WTC11 (cell line): ENCODE measurements around the gene ZNF80. TPM values are rescaled to one million over a fixed set of nuclear protein-coding genes. Genes with fewer than 3 reads are reported as not detected.

Experiments used
- ATAC-seq: fragments of 200-7000 bp; cut with Tn5 transposase; 2 replicates; pipeline ENCODE4 v1.10.0; 2021; ENCODE audit warnings: mild to moderate bottlenecking, moderate library complexity
- CTCF ChIA-PET: fragments of 300-600 bp; sonication (Branson Sonifier 250); formaldehyde crosslinking; loops from one replicate; lab custom pipeline; 2021; ENCODE audit warnings: antibody characterized with exemption; lab: Charles Lee
- POLR2A ChIA-PET: fragments of 350-600 bp; sonication (Branson Sonifier 250); formaldehyde crosslinking; loops from one replicate; lab custom pipeline; 2021; ENCODE audit warnings: antibody characterized with exemption; lab: Charles Lee
- DNase-seq: peaks from one replicate; pipeline ENCODE4 v3.0.0; 2021; ENCODE audit warnings: low spot score
- H3K27ac Mint-ChIP-seq: 2 replicates; pipeline ENCODE4 v1.8.0; 2021; ENCODE audit warnings: mixed read lengths
- H3K27me3 Mint-ChIP-seq: 2 replicates; pipeline ENCODE4 v1.8.0; 2021; ENCODE audit warnings: low read depth, mild to moderate bottlenecking, moderate library complexity, mixed read lengths
- H3K36me3 Mint-ChIP-seq: 2 replicates; pipeline ENCODE4 v1.8.0; 2021; ENCODE audit warnings: mixed read lengths
- H3K4me1 Mint-ChIP-seq: 2 replicates; pipeline ENCODE4 v1.8.0; 2022; ENCODE audit warnings: mixed read lengths
- H3K4me3 Mint-ChIP-seq: 2 replicates; pipeline ENCODE4 v1.8.0; 2021; ENCODE audit warnings: mild to moderate bottlenecking, moderate library complexity, mixed read lengths
- H3K9me3 Mint-ChIP-seq: 2 replicates; pipeline ENCODE4 v1.8.0; 2021; ENCODE audit warnings: mixed read lengths
- ATF2 ChIP-seq: sonication (generic); formaldehyde crosslinking; IDR thresholded peaks from 2 replicates; pipeline ENCODE4 v1.8.1; 2022; ENCODE audit warnings: low read depth, missing genetic modification reagents, borderline replicate concordance
- ATF3 ChIP-seq: sonication (generic); formaldehyde crosslinking; conservative IDR thresholded peaks from 2 replicates; pipeline ENCODE4 v1.8.1; 2022; ENCODE audit warnings: mild to moderate bottlenecking, missing genetic modification reagents
- IRF2 ChIP-seq: sonication (generic); formaldehyde crosslinking; IDR thresholded peaks from 2 replicates; pipeline ENCODE4 v1.8.0; 2022; ENCODE audit warnings: low read depth, missing genetic modification reagents, borderline replicate concordance
- MAX ChIP-seq: sonication (generic); formaldehyde crosslinking; IDR thresholded peaks from 2 replicates; pipeline ENCODE4 v1.8.0; 2022; ENCODE audit warnings: mild to moderate bottlenecking, missing genetic modification reagents
- MYBL2 ChIP-seq: sonication (generic); formaldehyde crosslinking; IDR thresholded peaks from 2 replicates; pipeline ENCODE4 v1.8.1; 2023; ENCODE audit warnings: mild to moderate bottlenecking, moderate library complexity, missing genetic modification reagents
- NR1H2 ChIP-seq: sonication (generic); formaldehyde crosslinking; IDR thresholded peaks from 2 replicates; pipeline ENCODE4 v1.9.0; 2021; ENCODE audit warnings: mild to moderate bottlenecking, moderate library complexity, missing genetic modification reagents
- PRDM15 ChIP-seq: sonication (generic); formaldehyde crosslinking; IDR thresholded peaks from 2 replicates; pipeline ENCODE4 v1.8.0; 2022; ENCODE audit warnings: missing genetic modification reagents
- PRRX2 ChIP-seq: fragments of 250-450 bp; sonication (Bioruptor Pico); IDR thresholded peaks from 2 replicates; pipeline ENCODE4 v1.8.0; 2021; ENCODE audit warnings: mild to moderate bottlenecking
- SMAD4 ChIP-seq: sonication (generic); formaldehyde crosslinking; IDR thresholded peaks from 2 replicates; pipeline ENCODE4 v1.8.0; 2022; ENCODE audit warnings: mild to moderate bottlenecking, missing genetic modification reagents
- TEAD4 ChIP-seq: sonication (generic); formaldehyde crosslinking; IDR thresholded peaks from 2 replicates; pipeline ENCODE4 v1.8.0; 2022; ENCODE audit warnings: mild to moderate bottlenecking, missing genetic modification reagents
- ZBTB43 ChIP-seq: sonication (generic); formaldehyde crosslinking; IDR thresholded peaks from 2 replicates; pipeline ENCODE4 v1.8.1; 2023; ENCODE audit warnings: mild to moderate bottlenecking, missing genetic modification reagents
- ZMAT4 ChIP-seq: fragments of 250-450 bp; sonication (Bioruptor Pico); IDR thresholded peaks from 2 replicates; pipeline ENCODE4 v1.9.0; 2021; ENCODE audit warnings: mild to moderate bottlenecking
- ZNF121 ChIP-seq: sonication (generic); formaldehyde crosslinking; IDR thresholded peaks from 2 replicates; pipeline ENCODE4 v1.8.0; 2023; ENCODE audit warnings: missing genetic modification reagents
- ZNF425 ChIP-seq: fragments of 250-450 bp; sonication (Bioruptor Pico); conservative IDR thresholded peaks from 2 replicates; pipeline ENCODE4 v1.9.0; 2021; ENCODE audit warnings: mild to moderate bottlenecking
- ZNF532 ChIP-seq: fragments of 250-450 bp; sonication (Bioruptor Pico); IDR thresholded peaks from 2 replicates; pipeline ENCODE4 v1.9.0; 2021; ENCODE audit warnings: mild to moderate bottlenecking, borderline replicate concordance
- ZSCAN18 ChIP-seq: fragments of 250-450 bp; sonication (Bioruptor Pico); IDR thresholded peaks from 2 replicates; pipeline ENCODE4 v2.1.2; 2022; ENCODE audit warnings: mild to moderate bottlenecking, moderate library complexity
- total RNA-seq: library from RNA; stranded (reverse); gene quantifications from 3 replicates; pipeline ENCODE4 v1.2.3, GENCODE V29; 2021

Gene ZNF80
- total RNA-seq, 1 experiment from 2014 or later: not detected

- H3K36me3 Mint-ChIP-seq: peaks cover 22% of the 10 kb centered on the region
- no peak for DNase-seq
- POLR2A ChIA-PET: no interaction called here
- no peak for TF ChIP-seq TEAD4
- no peak for TF ChIP-seq ZBTB43 (CRISPR knock-in tag)
- TF ChIP-seq SMAD4: no peak
- TF ChIP-seq ZSCAN18 (CRISPR knock-in tag): no peak
- no peak for TF ChIP-seq ZNF425 (CRISPR knock-in tag)
- TF ChIP-seq PRRX2 (CRISPR knock-in tag): no peak
- no peak for TF ChIP-seq ZNF121 (CRISPR knock-in tag)
- no peak for TF ChIP-seq ATF2 (CRISPR knock-in tag)
- TF ChIP-seq PRDM15 (CRISPR knock-in tag): no peak
- TF ChIP-seq NR1H2: no peak
- no peak for TF ChIP-seq IRF2 (CRISPR knock-in tag)
- no peak for TF ChIP-seq ZNF532
- no peak for TF ChIP-seq MYBL2
- TF ChIP-seq ZMAT4 (CRISPR knock-in tag): no peak
- TF ChIP-seq MAX (CRISPR knock-in tag): no peak
- no peak for TF ChIP-seq ATF3
- TF ChIP-seq, all 79 proteins: peak for 0
- CTCF ChIA-PET: interaction anchor here (1.3 kb wide), 1 partner anchor 8 kb away, joined by 4 read pairs; no protein-coding TSS in a partner anchor
- peaks cover 9% of the 10 kb centered on the region for H3K4me1 Mint-ChIP-seq
- no peak overlapping the region for H3K4me3 Mint-ChIP-seq
- peaks cover 26% of the 10 kb centered on the region for H3K9me3 Mint-ChIP-seq
- H3K27me3 Mint-ChIP-seq: peaks cover 2% of the 10 kb centered on the region
- no peak overlapping the region for H3K27ac Mint-ChIP-seq
- no peak for ATAC-seq
These were observed 16.1 kb downstream of the ZNF80 start for GRCh38 chr3:114221165-114221880.
